Germinal center (tissue), 1 donor: Measurements from ENCODE around the gene LAMB2.

Source experiments
- DNase-seq: peaks from one replicate; pipeline ENCODE4 v3.0.0; 2012; ENCODE audit warnings: mixed read lengths, low spot score

The LAMB2 gene

DNA sequence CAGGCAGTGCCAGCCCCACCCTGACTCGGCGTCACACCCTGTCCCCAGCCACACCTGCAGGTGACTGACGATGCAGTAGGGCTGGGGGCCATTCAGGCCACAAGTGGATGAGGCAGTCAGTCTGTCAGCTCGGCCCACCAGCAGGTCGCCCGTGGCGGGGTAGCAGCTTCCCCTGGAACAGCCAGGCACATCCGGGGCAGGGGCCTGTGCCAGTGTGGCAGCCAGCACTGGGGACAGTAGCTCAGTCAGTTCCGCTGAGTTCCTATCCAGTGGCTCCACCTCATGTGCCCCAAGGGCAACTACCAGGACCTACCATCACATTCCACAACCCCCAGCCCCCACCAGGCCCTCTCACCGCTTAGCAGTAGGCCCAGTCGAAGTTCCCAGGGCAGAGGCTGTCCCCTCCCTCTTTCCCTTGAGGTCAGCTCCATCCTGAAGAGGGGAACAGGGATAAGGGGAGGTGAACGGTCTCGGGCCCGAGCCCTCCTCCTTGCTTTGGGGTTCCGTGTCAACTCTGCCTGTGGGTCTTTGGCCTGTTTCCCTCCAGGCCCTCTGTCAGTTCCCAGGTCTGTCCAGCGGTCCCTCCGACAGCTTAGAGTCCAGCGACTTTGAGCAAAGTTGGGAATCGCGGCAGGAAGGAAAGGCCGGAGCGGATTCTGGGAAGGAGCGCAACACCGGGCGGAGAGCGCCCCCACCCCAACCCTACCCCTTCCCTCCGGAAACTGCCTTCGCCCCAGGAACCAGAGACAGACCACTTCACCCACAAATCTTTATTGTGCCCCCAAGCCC lies at the start of gene LAMB2:
TSS of gene LAMB2 (minus strand) at position 614 of the 789 bp plus-strand sequence. CDS start at position 431, 183 bp downstream.
- DNase-seq, result no peak

DNA sequence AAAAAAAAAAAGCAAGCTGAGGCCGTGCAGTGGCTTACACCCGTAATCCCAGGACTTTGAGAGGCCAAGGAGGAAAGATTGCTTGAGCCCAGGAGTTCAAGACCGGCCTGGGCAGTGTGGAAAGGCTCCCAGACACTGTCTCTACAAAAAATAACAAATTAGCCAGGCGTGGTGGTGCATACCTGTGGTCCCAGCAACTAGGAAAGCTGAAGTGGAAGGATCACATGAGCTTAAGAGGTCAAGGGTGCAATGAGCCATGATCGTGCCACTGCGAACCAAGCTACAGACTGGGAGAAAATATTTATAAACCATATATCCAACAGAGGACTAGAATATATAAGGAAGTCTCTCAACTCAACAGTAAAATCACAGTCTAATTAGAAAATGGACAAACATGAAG lies 48.5 kb upstream of the LAMB2 start:
- no peak for DNase-seq

DNA sequence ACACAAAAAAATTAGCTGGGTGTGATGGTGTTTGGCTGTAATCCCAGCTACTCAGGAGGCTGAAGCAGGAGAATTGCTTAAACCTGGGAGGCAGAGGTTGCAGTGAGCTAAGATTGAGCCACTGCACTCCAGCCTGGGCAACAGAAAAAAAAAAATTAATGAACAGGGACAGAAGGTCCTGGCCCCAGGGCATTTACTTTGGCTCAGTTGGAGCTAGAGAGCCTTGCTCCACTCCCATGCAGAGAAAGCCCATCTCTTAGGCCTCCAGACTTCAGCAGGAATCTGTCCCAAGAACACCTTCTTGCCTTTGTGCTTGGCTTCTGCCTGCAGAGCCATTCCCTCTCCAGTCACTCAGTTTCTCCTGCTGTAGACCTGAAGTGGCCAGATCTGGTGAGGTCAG lies 47.3 kb upstream of the LAMB2 start:
- no peak for DNase-seq

DNA sequence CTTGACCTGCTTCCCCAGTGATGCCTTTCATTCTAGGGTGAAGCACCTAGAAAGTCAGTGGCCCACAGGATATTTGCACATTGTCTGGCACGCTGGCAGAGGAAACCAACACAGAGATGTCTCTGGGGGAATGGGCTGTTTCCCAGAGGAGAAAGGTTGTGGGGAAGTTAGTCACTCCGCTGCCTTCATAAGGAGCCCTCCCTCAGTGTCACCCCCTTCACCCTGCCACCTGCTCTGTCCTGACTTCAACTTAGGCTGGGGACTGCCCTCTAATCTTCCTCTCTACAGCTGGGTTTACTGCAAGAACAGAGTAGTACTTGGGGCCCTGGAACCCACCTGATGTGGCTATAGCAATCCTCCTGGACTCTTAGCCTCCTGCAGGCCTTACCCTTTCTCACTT lies 44.2 kb upstream of the LAMB2 start:
- no peak for DNase-seq

DNA sequence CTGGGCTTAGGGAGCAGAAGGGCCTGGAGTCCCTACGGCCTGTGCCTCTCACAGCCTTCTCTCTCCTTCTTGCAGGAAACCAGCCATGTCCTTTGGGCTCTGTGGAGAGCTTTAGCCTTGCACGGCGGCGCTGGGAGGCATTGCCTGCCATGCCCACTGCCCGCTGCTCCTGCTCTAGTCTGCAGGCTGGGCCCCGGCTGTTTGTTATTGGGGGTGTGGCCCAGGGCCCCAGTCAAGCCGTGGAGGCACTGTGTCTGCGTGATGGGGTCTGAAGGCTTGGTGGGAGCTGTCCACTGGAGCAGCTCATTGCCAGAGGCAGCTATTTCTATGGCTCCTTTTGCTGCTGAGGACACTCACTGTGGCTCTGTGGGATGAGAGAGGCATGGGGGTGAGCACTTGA lies 42.7 kb upstream of the LAMB2 start:
- no peak for DNase-seq

DNA sequence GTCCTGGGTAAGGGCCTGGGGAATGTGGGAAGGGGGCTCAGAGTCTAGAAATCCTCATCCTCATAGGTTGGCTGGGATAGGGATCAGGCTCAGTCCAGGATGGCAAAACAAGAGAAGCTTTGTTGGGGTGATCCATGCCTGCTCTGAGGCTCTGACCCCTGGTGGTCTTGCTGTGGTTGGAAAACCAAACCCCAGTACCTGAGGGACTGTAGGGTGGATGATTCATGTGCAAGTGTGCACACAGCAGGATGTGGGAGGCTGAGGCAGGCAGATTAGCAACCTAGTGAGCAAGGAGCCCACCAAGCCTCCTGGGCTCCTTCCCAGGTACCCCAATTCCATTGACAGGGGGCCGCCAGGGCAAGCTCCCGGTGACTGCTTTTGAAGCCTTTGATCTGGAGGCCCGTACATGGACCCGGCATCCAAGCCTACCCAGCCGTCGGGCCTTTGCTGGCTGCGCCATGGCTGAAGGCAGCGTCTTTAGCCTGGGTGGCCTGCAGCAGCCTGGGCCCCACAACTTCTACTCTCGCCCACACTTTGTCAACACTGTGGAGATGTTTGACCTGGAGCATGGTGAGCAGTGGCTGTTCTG lies 41.6 kb upstream of the LAMB2 start:
- no peak for DNase-seq

DNA sequence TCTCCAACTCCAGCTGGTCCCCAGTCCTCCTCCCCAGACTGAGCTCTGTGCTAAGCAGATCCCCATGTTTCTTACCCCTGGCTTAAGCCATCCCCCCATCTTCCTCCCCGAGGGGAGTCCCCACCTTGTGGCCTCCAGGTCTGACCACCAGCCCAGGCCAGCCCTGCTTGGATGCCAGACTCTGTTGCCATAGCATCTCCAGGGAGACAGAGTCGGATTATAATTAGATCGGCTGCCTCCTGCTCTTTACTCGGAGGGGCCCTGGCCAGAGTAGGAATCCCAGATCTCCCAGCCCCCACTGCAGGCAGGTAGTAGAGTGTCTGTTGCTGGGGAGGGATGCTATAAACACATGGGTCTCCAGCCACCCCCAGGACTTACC lies 40.9 kb upstream of the LAMB2 start:
- DNase-seq, result no peak

DNA sequence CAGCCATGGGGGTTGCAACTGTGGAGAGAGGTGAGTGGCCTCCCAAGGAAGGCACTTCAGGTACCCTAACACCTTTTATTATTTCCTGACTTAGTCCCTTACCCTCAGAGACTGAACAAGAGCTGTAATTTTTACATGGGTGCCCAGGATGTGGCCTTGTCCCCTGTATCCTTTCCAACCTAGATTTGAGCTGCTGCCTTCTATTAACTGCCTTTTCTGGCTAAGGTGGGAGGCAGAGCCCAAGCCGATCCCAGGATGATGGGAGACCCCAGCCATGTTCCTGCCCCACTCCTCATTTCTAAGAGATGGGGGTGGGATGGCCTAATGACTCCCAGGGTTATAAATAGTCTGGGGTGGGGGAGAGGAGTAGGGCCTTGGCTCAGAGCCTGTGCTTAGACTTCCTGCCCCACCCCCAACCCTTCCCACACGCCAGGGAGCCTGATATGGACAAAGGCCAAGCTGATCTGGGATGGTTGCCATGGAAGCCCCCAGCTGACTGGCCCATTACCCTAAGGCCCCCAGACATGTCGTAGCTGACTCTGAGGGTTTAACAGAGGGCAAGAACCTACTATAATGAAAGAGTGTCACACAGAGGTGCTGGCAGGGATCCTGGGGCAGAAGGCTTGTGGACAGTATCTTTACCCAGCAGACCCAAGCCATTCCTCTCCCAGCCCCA lies 40.4 kb upstream of the LAMB2 start:
- no peak for DNase-seq

DNA sequence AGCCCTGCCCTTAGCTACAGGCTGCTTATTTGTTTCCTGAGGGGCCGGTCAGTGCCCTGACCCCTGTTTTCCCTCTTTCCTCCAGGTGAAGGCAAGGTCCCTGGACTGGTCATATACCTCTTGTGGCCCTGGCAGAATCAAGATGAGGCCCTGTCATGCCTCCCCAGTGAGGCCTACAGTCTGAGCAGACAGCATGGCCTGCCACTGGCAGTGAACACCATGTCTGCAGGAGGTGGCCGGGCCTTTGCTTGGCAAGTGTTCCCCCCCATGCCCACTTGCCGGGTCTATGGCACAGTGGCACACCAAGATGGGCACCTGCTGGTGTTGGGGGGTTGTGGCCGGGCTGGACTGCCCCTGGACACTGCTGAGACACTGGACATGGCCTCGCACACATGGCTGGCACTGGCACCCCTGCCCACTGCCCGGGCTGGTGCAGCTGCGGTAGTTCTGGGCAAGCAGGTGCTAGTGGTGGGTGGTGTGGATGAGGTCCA lies 39.7 kb upstream of the LAMB2 start:
- no peak for DNase-seq

DNA sequence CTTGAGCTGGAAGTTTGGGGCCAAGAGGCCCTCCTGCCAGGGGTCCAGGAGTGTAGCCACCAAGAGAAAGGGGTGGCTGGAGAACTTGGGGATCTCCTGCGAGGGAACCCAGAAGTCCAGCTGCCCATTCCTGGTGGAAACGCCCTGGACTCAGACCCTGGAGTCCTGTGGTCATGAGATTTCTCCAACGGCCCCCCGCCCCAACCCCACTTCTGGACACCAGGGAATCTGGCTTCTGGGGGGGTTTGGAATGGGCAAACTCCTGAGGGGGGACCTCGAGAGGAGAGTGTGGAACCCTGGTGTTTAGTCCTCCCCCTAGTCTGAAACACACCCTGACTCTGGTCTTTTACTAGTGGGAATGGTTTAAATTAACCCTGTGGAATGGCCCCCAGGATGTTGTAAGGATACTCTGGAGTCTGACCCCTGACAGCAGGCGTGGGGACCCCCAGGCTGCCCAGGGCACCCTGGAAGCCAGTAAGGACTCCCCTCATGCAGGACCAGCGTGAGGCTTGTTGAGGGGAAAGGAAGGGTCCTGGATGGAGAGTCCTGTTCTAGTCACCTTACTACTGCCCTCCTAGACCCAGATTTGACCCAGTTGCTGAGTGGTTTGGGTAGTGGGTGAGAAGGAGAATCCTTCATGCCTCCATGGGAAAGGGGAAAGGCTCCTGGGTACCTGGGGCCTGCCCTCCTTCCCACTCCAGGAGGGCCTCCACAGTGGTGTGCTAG lies 39.1 kb upstream of the LAMB2 start:
- DNase-seq, result no peak

DNA sequence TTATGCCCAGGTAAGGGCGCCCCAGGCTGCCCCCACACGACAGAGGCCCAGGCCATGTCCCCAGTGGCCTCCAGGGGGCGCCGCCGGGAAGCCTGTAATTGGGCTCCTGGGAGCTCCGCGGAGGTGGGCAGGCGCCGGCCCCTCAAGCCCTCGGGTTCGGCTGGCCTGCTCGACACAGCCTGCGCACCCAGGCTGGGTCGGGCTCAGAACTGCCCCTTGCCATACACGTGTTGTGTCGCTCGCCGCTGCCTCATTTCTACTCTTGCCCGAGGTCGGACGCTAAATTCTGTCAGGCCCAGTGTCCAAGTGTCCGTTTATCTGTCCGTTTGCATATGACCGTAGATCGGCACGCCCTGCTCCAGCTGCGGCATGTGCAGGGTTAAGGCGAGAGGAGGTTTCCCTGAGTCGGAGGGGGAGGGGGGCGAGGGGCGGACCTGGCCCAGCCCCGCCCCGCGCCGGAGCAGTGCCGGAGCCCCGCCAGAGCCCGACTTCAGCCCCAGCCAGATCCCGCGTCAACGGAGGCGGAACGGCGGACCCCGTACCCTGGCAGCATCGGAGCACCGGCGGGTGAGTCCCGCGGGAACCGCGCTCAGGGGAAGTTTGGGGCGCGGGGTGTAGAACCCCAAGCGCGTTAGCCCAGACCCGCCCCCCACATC lies 38.4 kb upstream of the LAMB2 start, which contains the start of gene KLHDC8B:
TSS of gene KLHDC8B (plus strand) at position 480 of the 656 bp plus-strand sequence. CDS start 1,172 bp downstream, outside the sequence.
- DNase-seq, result peak; percentile 85

DNA sequence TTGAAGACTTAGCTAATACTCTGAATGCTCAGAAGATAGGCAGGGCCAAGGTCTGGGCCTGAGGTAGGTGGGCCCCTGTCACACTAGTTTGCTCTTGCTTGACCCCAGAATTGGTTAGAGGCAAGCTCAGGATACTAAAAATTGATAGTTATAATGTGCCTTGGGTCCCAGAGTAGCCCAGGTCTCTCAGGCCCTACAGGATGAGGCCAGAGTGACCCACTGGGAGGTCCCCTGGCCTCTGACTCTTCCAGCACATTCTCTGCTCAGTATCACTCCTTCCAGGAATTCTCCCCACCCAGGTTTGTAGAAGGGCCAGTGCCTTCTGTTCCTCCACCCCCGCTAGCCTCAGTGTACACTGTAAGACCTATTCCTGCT lies 37.9 kb upstream of the LAMB2 start:
- DNase-seq, result no peak

DNA sequence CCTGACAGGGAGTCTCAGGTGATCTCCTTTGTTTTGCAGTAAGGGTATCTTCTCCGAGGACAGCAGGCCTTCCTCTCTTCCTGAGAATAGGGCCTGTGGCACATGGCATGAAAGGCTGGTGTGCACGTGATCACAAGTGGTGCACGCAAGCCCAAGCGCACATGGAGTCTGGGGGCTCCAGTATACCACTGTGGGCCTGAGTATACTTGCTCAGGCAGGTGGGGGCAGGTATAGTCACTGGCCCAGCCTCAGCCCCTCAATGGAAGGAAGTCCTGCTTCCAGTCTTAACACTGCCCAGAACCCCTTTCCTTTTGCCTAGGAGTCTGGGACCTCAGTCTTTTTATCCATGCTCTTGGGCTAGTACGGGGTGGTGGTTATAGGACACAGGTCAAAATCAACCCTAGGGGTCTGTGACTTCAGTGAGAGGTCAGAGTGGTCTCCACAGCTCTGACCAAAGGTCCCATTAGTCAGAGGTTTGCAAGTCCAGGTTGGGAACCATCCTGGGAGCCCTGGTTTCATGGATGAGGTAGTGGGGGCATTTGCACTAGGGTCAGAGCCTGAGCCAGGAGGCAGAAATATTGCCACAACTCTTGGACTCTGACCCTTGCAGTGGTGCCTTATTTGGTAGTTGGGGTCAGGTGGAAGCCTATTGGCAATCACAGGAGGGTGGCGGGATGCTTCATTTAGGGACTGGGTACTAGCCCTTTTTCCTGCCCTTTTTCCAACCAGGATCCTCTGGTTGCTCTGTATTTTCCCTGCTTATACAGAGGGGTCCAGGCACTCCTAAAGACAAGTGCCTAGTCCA lies 34.1 kb upstream of the LAMB2 start:
- DNase-seq, result no peak

DNA sequence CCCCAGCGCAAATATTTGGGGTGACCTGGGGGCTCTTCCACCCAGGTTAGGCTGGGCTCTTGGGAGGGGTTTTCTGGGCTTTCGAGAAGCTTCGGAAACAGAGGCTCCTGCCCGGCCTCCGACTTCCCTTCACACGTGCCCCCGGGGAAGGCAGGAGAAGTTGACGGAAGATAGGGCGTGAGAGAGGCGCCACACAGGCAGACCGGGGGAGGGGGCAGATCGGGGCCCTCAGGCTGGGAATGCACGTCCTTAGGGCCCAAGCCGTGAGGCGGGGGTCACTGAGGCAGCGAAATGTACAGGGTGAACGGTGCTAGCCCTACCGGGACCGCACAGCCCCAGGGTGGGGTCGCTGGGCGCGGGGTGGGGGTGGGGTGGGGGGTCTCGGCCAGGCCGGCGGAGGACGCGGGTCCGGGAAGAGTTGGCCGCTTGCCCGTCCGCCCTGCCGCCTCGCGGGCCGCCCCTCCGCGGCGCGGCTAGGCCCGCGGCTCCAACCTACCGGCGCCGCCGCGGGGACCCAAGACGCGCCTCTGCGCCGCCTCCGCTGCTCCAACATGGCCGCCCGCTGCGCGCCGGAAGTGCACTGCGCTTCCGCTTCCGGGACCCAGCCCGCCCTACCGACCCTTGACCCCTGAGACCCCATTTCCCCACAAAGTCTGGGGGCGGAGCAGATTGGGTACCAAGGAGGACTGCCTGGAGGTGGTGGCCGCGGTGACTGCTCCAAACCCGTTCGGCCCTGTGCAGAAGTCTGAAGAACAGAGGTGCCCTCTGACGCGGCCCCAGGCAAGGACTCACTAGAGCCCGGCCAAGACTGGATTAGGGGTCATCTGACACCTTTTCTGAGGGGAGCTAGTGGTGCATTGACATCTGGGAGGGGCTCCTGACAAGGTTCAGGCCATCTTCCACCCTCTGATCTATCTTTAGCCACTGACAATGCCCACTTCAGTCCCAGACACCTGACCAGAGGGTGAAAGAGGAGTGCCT lies 33.2 kb upstream of the LAMB2 start, which contains the start of gene CCDC71:
TSS of gene CCDC71 (minus strand) at position 561 of the 981 bp plus-strand sequence. CDS start 2,123 bp downstream, outside the sequence.
- peak; percentile 87 for DNase-seq

DNA sequence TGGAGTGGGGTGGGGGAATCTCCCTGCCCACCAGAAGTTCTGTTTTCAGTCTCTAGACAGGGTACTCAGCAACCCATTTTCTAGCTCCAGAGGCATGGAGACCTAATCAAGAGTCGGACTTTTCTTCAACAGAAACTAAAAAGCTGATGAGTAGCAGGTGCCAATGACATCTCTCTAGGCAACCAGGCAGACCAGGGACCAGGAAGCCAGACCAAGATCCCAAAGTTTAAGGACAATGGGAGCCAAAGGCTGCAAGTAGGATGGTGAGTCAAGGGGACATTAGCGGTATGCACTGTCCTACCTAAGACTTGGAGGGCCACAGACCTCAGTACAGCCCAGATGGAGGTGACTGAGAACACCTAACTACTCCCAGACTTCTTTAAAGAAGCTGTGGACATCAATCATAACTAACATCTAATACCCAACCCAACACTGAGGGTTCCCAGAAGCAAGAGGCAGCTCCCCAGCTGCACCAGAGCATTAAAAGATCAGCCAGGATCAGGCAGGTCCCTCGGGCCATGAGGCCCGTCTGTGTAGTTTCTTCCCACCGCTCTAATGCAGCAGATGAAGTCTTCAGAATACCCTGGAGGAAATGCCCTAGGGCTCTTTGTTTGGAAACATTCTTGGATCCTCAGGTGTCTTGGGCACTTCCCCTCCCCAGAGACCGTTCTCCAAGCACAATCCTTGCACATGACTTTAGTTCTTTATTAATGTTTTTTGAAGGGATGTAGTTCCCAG lies 32.3 kb upstream of the LAMB2 start:
- DNase-seq, result no peak

DNA sequence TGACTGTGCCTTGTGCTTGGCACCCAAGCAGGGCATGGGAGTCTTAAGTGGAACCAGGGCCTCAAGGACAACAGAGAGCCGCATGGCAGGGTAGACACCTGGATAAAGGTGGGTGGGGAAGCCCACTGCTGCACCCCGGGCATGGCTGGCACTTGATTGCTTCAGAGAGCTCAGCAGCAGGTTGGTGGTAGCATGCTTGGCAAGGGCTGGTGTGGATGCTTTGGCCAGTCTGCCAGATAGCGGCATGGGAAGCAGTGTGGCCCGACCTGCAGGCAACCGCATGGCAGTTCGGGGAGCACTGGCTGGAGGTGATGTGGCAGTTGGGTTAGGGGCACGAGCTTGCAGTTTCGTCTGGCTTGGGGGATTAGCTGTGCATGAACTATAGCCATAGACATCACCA lies 30.8 kb upstream of the LAMB2 start:
- no peak for DNase-seq

DNA sequence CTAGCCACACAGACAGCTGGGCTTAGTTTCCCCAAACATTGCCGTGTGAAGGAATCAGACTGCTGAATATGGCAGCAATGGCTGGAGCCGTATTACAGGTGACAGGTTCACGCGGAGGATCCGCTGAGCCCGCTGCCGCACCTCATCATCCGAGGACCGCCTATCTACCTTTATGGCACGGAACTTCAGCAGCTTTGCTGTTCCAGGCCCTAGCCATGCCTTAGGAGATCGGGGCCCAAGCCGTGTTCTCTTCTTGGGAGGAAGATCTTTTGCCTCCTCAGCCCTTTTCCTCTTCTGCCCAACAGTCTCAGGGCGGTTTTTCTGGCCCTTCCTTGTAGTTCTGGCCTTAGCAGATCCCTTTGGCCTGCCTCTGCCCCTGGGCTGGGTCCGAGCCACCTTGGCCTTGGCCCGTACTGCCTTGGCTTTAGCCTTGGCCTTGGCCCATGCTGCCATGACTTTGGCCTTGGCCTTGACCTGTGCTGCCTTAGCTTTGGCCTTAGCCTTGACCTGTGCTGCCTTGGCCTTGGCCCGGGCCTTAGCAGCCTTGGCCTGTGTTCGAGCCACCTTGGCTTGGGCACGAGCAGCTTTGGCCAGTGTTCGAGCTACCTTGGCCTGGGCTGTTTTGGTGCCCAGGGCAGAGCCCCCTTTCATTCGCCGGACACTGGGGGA lies 30.0 kb upstream of the LAMB2 start:
- DNase-seq, result no peak

DNA sequence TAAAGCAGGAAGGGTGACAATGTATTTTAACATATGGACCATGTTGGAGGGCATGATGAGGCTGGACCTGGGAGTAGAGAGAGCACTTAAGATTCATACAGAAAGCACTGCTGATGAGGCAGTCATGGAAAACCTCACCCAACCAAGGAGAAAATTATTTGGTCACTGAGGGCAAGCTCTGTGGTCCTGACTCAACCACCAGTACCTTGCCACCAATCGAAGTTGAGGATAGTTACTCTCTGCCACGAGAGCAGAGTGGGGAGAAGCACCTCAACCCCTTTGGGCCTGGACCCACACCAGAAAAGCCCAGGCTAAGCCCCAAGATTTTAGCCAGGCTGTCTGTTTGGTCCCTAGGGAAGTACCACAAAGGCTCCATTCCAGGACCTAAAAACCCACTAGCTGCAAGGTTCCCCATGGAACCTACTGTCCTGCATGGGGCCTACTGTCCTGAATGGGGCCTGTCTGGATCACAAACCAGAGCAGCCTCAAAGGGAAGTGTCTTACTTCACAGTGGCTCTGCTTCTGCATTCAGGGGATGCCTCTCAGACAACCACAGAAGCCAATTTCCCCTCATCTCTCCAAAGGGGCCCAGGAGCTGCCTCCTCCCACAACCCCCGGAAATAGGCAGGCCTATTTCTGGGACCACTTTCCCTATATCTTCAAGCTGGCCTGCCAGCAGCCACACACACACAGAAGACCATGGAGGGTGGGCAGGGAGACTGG lies 29.1 kb upstream of the LAMB2 start:
- no peak for DNase-seq
